IPS-11a (cell line): ENCODE data around the gene ARHGAP28.
"Not testable (repeated sequence)": the region's sequence is repeated elsewhere in the genome, so short reads cannot be mapped to it uniquely, and the experiment has no call there.

Experiments
- H3K4me3 ChIP-seq: one replicate; pipeline ENCODE4 v1.5.1; 2013; ENCODE audit warnings: low read depth, low read length, control low read depth

The ARHGAP28 gene

GRCh38 chr18:6763524-6763923, 34.0 kb downstream of the ARHGAP28 start:
- H3K4me3 ChIP-seq, result no peak overlapping the region

GRCh38 chr18:6764382-6764781, 34.9 kb downstream of the ARHGAP28 start:
- H3K4me3 ChIP-seq, result no peak overlapping the region

- no peak overlapping the region for H3K4me3 ChIP-seq
These were observed 44.3 kb downstream of the ARHGAP28 start for GRCh38 chr18:6773777-6774176.

GRCh38 chr18:6775237-6775636, 45.7 kb downstream of the ARHGAP28 start:
- no peak overlapping the region for H3K4me3 ChIP-seq

- no peak overlapping the region for H3K4me3 ChIP-seq
These were observed 46.2 kb downstream of the ARHGAP28 start for GRCh38 chr18:6775702-6776101.

GRCh38 chr18:6776188-6776587, 46.7 kb downstream of the ARHGAP28 start:
- no peak overlapping the region for H3K4me3 ChIP-seq

- no peak overlapping the region for H3K4me3 ChIP-seq
These were observed 48.0 kb downstream of the ARHGAP28 start for GRCh38 chr18:6777509-6777908.

- no peak overlapping the region for H3K4me3 ChIP-seq
These were observed 49.1 kb downstream of the ARHGAP28 start for GRCh38 chr18:6778459-6779247.

GRCh38 chr18:6781142-6781714, 51.7 kb downstream of the ARHGAP28 start:
- H3K4me3 ChIP-seq, result no peak overlapping the region

- no peak overlapping the region for H3K4me3 ChIP-seq
These were observed 52.3 kb downstream of the ARHGAP28 start for GRCh38 chr18:6781796-6782195.

GRCh38 chr18:6782861-6783260, 53.3 kb downstream of the ARHGAP28 start:
- no peak overlapping the region for H3K4me3 ChIP-seq

GRCh38 chr18:6784046-6784445, 54.5 kb downstream of the ARHGAP28 start:
- no peak overlapping the region for H3K4me3 ChIP-seq

- H3K4me3 ChIP-seq, result no peak overlapping the region
These were observed 55.5 kb downstream of the ARHGAP28 start for GRCh38 chr18:6785001-6785400.

GRCh38 chr18:6785411-6785810, 55.9 kb downstream of the ARHGAP28 start:
- no peak overlapping the region for H3K4me3 ChIP-seq

- no peak overlapping the region for H3K4me3 ChIP-seq
These were observed 62.9 kb downstream of the ARHGAP28 start for GRCh38 chr18:6792391-6792790.

- no peak overlapping the region for H3K4me3 ChIP-seq
These were observed 63.9 kb downstream of the ARHGAP28 start for GRCh38 chr18:6793455-6793854.

- no peak overlapping the region for H3K4me3 ChIP-seq
These were observed 64.5 kb downstream of the ARHGAP28 start for GRCh38 chr18:6793986-6794385.

- H3K4me3 ChIP-seq, result no peak overlapping the region
These were observed 65.8 kb downstream of the ARHGAP28 start for GRCh38 chr18:6795307-6795706.

- H3K4me3 ChIP-seq, result no peak overlapping the region
These were observed 67.0 kb downstream of the ARHGAP28 start for GRCh38 chr18:6796511-6796910.

- H3K4me3 ChIP-seq, result no peak overlapping the region
These were observed 67.7 kb downstream of the ARHGAP28 start for GRCh38 chr18:6797171-6797570.

- H3K4me3 ChIP-seq, result no peak overlapping the region
These were observed 69.4 kb downstream of the ARHGAP28 start for GRCh38 chr18:6798896-6799295.

GRCh38 chr18:6800309-6800708, 70.8 kb downstream of the ARHGAP28 start:
- H3K4me3 ChIP-seq, result not testable (repeated sequence)
